GM21576 (cell line): ENCODE data around the gene AGFG2.

ENCODE experiments used
- ATAC-seq: cut with Tn5 transposase; IDR thresholded peaks from one replicate; pipeline ENCODE4 v1.9.1; 2021; ENCODE audit warnings: mild to moderate bottlenecking, moderate library complexity; ENCODE audit not compliant: unreplicated experiment

The AGFG2 gene

GRCh38 chr7:100604976-100605911, 66.2 kb downstream of the AGFG2 start:
- ATAC-seq = no peak

DNA sequence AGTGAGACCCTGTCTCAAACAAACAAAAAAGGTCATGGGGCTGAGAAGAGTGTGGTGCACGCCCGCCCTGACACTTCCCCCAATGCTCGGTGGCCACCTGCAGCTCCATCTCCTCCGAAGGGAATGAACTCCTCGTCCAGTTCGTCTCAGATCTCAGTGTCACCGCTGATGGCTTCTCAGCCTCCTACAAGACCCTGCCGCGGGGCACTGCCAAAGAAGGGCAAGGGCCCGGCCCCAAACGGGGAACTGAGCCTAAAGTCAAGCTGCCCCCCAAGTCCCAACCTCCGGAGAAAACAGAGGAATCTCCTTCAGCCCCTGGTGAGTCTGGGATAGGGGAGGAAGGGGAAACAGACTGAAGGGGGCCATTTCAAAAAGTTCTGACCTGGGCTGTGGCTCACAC, 67.3 kb downstream of the AGFG2 start:
- no peak for ATAC-seq

DNA sequence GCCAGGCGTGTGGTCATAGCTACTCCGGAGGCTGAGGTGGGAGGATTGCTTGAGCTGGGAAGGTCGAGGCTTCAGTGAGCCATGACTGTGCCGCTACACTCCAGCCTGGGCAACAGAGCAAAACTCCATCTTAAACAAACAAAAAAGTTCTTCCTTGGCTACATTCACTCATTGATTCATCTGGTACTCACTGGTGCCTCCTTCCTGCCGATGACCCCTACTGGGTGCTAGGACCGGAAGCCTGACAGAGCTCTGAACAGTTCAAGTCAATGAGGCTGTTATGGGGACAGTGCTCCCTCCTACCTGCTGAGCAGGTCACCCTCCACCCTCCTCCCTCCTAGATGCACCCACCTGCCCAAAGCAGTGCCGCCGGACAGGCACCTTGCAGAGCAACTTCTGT, 68.1 kb downstream of the AGFG2 start:
- no peak for ATAC-seq

DNA sequence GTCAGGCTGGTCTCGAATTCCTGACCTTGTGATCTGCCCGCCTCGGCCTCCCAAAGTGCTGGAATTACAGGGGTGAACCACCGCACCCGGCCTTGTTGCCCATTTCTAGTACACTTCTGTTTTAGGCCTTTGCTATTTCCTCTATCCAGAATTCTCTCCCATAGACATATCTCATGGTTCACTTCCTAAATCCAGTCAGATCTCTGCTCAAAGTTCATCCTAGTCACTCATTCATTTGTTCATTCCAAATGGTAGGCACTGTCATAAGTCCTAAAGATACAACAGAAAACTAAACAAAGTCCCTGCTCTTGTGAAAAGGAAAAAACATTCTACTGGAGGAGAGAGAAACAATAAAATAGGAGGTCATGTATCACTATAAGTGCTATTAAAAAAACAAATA, 71.0 kb downstream of the AGFG2 start:
- ATAC-seq = no peak

- ATAC-seq = peak; percentile 92
Measured at GRCh38 chr7:100611983-100612729, 73.2 kb downstream of the AGFG2 start, which contains the start of gene MOSPD3. Gene MOSPD3 (plus strand): TSS chr7:100612540. CDS start chr7:100612792, 252 bp downstream.

DNA sequence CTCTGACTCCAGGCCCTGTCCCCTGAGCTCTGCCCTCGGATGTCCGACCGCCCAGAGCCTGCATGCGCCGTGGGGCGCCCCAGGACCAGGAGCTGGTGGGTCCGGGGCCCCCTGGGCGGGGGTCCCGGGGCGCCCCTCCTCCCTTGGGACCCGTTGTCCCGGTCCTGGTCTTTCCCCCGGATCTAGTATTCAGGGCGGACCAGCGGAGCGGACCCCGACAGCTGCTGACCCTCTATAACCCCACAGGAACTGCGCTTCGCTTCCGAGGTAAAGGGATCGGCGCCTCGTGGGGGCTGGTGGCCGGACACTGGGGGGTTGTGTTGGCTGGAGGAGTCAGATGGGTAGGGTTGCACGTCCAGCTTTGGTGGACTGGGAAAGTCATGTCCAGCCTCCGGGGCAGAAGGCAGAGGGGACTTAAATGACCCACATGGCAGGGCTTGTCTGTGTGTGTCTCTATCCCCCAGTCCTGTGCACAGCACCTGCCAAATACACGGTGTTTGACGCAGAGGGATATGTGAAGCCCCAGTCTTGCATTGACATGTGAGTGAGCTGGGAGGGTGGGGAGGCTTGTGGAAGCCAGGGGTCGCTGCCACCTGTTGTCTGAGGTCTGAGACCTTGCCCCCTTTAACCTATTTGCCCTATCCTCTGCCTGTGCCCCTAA, 73.9 kb downstream of the AGFG2 start:
- no peak for ATAC-seq

GRCh38 chr7:100613412-100614175, 74.6 kb downstream of the AGFG2 start:
- ATAC-seq = no peak

- ATAC-seq = no peak
Measured at GRCh38 chr7:100614308-100614861, 75.4 kb downstream of the AGFG2 start.
